Breast epithelium (tissue), 4 donors: ENCODE measurements around the gene APMAP. TPM values are rescaled to one million over a fixed set of nuclear protein-coding genes. Genes with fewer than 3 reads are reported as not detected.

ENCODE experiments used
- DNase-seq, 2 donors: peaks; one replicate each; pipeline ENCODE4 v3.0.0-alpha.2; 2019; ENCODE audit warnings: low spot score in 2 of 2
- H3K27ac ChIP-seq, 2 donors: fragments of 200-600 bp; sonication (generic) in 1 of 2; one replicate each; pipeline ENCODE4 v1.5.1; 2016 to 2019; ENCODE audit warnings: mild to moderate bottlenecking in 1 of 2
- H3K27me3 ChIP-seq, 2 donors: fragments of 200-600 bp; sonication (generic) in 1 of 2; one replicate each; pipeline versions ENCODE4 v1.5.1 to v1.6.0; 2017 to 2019; ENCODE audit warnings: control low read depth in 1 of 2, mild to moderate bottlenecking in 1 of 2
- H3K36me3 ChIP-seq: fragments of 200-600 bp; one replicate; pipeline ENCODE4 v1.5.1; 2019
- H3K4me1 ChIP-seq, 2 donors: fragments of 200-600 bp; sonication (generic); one replicate each; pipeline ENCODE4 v1.5.1; 2016 to 2019; ENCODE audit warnings: control low read depth in 1 of 2
- H3K4me3 ChIP-seq, 3 donors: fragments of 200-600 bp; sonication (generic); 1 replicate in 2 of 3; 2 replicates in 1 of 3; pipeline ENCODE4 v1.5.1; 2016 to 2019; ENCODE audit warnings: mild to moderate bottlenecking in 3 of 3, moderate library complexity in 2 of 3
- H3K9me3 ChIP-seq, 2 donors: fragments of 200-600 bp; sonication (generic) in 1 of 2; one replicate each; pipeline ENCODE4 v1.5.1; 2016 to 2019; ENCODE audit warnings: control low read depth in 1 of 2
- CTCF ChIP-seq, 3 donors: fragments of 450-650 bp; IDR thresholded peaks; one replicate each; pipeline ENCODE4 v1.5.1; 2016 to 2017; ENCODE audit warnings: antibody characterized with exemption in 3 of 3, mild to moderate bottlenecking in 3 of 3, moderate library complexity in 3 of 3
- POLR2A ChIP-seq: fragments of 450-650 bp; IDR thresholded peaks from one replicate; pipeline ENCODE4 v1.6.1; 2016; ENCODE audit warnings: antibody characterized with exemption, mild to moderate bottlenecking, moderate library complexity
- POLR2AphosphoS5 ChIP-seq, 3 donors: sonication (generic); formaldehyde crosslinking; IDR thresholded peaks; one replicate each; pipeline ENCODE4 v1.6.1; 2017; ENCODE audit warnings: antibody characterized with exemption in 3 of 3
- intact Hi-C: fragments of 100-400 bp; cut with DNase I; formaldehyde crosslinking; loops from one replicate; pipeline ENCODE4 v1.15.1; 2023; ENCODE audit warnings: low total_unique reads
- total RNA-seq, 3 donors: library from RNA; depleted of rRNA; stranded (reverse); fragments of >200 nt; gene quantifications; one replicate each; pipeline ENCODE4 v1.1.0, GENCODE V29; 2016

Gene APMAP
- total RNA-seq, 3 donors from 2014 or later, result 83.2 to 184 (median 101) TPM

DNA sequence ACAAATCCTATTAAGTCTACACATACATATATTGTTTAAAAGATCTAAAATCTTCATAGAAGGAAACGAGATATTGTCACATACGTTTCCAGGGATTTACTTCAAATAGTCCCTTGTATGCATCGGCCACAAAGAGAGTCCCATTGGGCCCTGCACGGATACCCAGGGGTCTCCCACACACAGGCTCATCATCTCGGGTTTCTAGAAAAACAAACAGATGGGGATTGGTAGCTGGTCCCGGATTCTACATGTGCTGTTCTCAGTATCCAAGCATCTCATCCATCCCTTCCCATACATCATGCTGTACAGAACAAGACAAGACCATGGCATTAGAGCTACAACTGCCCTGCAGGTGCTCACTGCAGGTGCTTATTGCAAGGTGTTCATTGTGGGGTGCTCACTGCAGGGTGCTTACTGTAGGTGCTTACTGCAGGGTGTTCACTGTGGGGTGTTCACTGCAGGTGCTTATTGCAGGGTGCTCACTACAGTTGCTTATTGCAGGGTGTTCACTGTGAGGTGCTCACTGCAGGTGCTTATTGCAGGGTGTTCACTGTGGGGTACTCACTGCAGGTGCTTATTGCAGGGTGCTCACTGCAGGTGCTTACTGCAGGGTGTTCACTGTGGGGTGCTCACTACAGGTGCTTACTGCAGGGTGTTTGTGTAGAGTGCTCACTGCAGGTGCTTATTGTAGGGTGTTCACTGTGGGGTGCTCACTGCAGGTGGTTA, 21.0 kb downstream of the APMAP start:
- DNase-seq, result no peak
- Histone ChIP-seq H3K4me1 (no peaks in the 10 kb centered on the region), H3K27me3 (no peaks in the 10 kb centered on the region), H3K27ac (no peak overlapping the region), H3K4me3 (no peak overlapping the region), H3K36me3 (no peaks in the 10 kb centered on the region), H3K9me3 (peaks cover 0 to 7% of the 10 kb centered on the region in 2 donors)
- TF ChIP-seq CTCF (IDR thresholded peaks at IDR 0.05), result no peak
- TF ChIP-seq POLR2AphosphoS5 (IDR thresholded peaks at IDR 0.05), result no peak
- no peak for TF ChIP-seq POLR2A
- intact Hi-C loops, result no loop called here

GRCh38 chr20:24970754-24971153, 21.8 kb downstream of the APMAP start:
- H3K27ac ChIP-seq, result no peak overlapping the region
- TF ChIP-seq CTCF (IDR thresholded peaks at IDR 0.05), result no peak
- no peak for TF ChIP-seq POLR2AphosphoS5 (IDR thresholded peaks at IDR 0.05)
- no peak for TF ChIP-seq POLR2A
- no peak overlapping the region for H3K4me3 ChIP-seq
- no peak for DNase-seq
- no peaks in the 10 kb centered on the region for H3K36me3 ChIP-seq
- intact Hi-C loops, result no loop called here
- H3K4me1 ChIP-seq, result no peaks in the 10 kb centered on the region
- H3K27me3 ChIP-seq, result no peaks in the 10 kb centered on the region
- H3K9me3 ChIP-seq, result no peaks in the 10 kb centered on the region

- Histone ChIP-seq H3K4me3 (no peak overlapping the region), H3K9me3 (no peaks in the 10 kb centered on the region), H3K27ac (no peak overlapping the region), H3K36me3 (no peaks in the 10 kb centered on the region), H3K4me1 (no peaks in the 10 kb centered on the region), H3K27me3 (no peaks in the 10 kb centered on the region)
- TF ChIP-seq POLR2A, result no peak
- no peak for TF ChIP-seq POLR2AphosphoS5 (IDR thresholded peaks at IDR 0.05)
- TF ChIP-seq CTCF (IDR thresholded peaks at IDR 0.05), result no peak
- DNase-seq, result no peak
- intact Hi-C loops, result no loop called here
Observed at GRCh38 chr20:24970030-24970553, 22.5 kb downstream of the APMAP start.

- no peak overlapping the region for H3K27ac ChIP-seq
- no peaks in the 10 kb centered on the region for H3K36me3 ChIP-seq
- H3K4me1 ChIP-seq, result no peaks in the 10 kb centered on the region
- no peak overlapping the region for H3K4me3 ChIP-seq
- no peaks in the 10 kb centered on the region for H3K9me3 ChIP-seq
- intact Hi-C loops, result no loop called here
- no peaks in the 10 kb centered on the region for H3K27me3 ChIP-seq
- DNase-seq, result no peak
- TF ChIP-seq POLR2AphosphoS5 (IDR thresholded peaks at IDR 0.05) (no peak), CTCF (IDR thresholded peaks at IDR 0.05) (no peak), POLR2A (no peak)
Observed at GRCh38 chr20:24969186-24970029, 23.1 kb downstream of the APMAP start.

GRCh38 chr20:24968278-24968800, 24.2 kb downstream of the APMAP start:
- TF ChIP-seq CTCF (IDR thresholded peaks at IDR 0.05) (no peak), POLR2A (no peak), POLR2AphosphoS5 (IDR thresholded peaks at IDR 0.05) (no peak)
- DNase-seq, result no peak
- intact Hi-C loops, result no loop called here
- no peak overlapping the region for H3K4me3 ChIP-seq
- H3K9me3 ChIP-seq, result no peaks in the 10 kb centered on the region
- no peaks in the 10 kb centered on the region for H3K36me3 ChIP-seq
- H3K27ac ChIP-seq, result no peak overlapping the region
- no peaks in the 10 kb centered on the region for H3K27me3 ChIP-seq
- no peaks in the 10 kb centered on the region for H3K4me1 ChIP-seq
